ENCODE results near the gene ARHGAP26. TPM values are rescaled to one million over a fixed set of nuclear protein-coding genes. Genes with fewer than 3 reads are reported as not detected.
"Not testable (repeated sequence)": the region's sequence is repeated elsewhere in the genome, so short reads cannot be mapped to it uniquely, and the experiment has no call there.

Gene ARHGAP26
- total and polyA plus RNA-seq, 2 of the 4 experiments (the other 2 are of a cell fraction) = 0.54 to 0.56 TPM

GRCh38 chr5:143203301-143203956 lies 433.3 kb downstream of the ARHGAP26 start:
- H3K4me1 ChIP-seq (ENCODE audit: control insufficient read depth, insufficient read depth, low read length); H3K4ac ChIP-seq (ENCODE audit: low read depth, low read length); H4K91ac ChIP-seq (ENCODE audit: insufficient read depth, low read depth, low read length); DNase-seq; H3K4me3 ChIP-seq (ENCODE audit: insufficient read depth, low read depth, low read length); H3K27ac ChIP-seq (ENCODE audit: insufficient read depth, low read length); H3K79me1 ChIP-seq (ENCODE audit: low read depth in 1 of 2, low read length in 2 of 2); H4K5ac ChIP-seq (ENCODE audit: low read depth, low read length); H2AK5ac ChIP-seq (ENCODE audit: low read depth, low read length); H2BK5ac ChIP-seq (ENCODE audit: low read depth, low read length, poor library complexity, severe bottlenecking); CTCF ChIA-PET; in situ Hi-C loops (cut with MboI; ENCODE audit: low sequenced_read_pairs); H2BK15ac ChIP-seq (ENCODE audit: low read depth, low read length); H2AFZ ChIP-seq (replicated peaks; ENCODE audit: low read length, poor library complexity); H3K14ac ChIP-seq (replicated peaks; ENCODE audit: low read depth, low read length); H3K36me3 ChIP-seq (ENCODE audit: control insufficient read depth, insufficient read depth, low read length); H3K4me2 ChIP-seq (ENCODE audit: low read depth, low read length); ATAC-seq (ENCODE audit: low read depth); H3K9ac ChIP-seq (ENCODE audit: low read depth, low read length); H4K8ac ChIP-seq (ENCODE audit: low read depth in 2 of 2, low read length in 2 of 2); H2AK9ac ChIP-seq (replicated peaks; ENCODE audit: low read depth, low read length, poor library complexity); H3K18ac ChIP-seq (ENCODE audit: low read depth, low read length); H3K56ac ChIP-seq (ENCODE audit: extremely low read depth, insufficient read depth, low read length); POLR2A ChIA-PET (ENCODE audit: unreplicated experiment); H3K9me1 ChIP-seq (ENCODE audit: insufficient read depth, low read length); BruUV-seq (replicated peaks); H3K27me3 ChIP-seq (ENCODE audit: control insufficient read depth, insufficient read depth, low read length); H4K20me1 ChIP-seq (ENCODE audit: insufficient read depth, low read length); dilution Hi-C loops (cut with HindIII; ENCODE audit: low sequenced_read_pairs, unreplicated experiment); H2BK20ac ChIP-seq (ENCODE audit: low read depth, low read length); H2BK120ac ChIP-seq (ENCODE audit: low read depth, low read length); H3K9me3 ChIP-seq (ENCODE audit: control insufficient read depth, insufficient read depth, low read length); H3K23ac ChIP-seq (ENCODE audit: low read depth, low read length): not testable (repeated sequence)
- no CpG with 5 or more reads among the region's 4 CpGs for WGBS, 2 experiments (ENCODE audit: extremely low coverage in 2 of 2, insufficient read length in 1 of 2)
- intact Hi-C loops (cut with micrococcal nuclease) = loop anchor here (10.0 kb wide), 1 partner anchor 621 kb away; no protein-coding TSS in a partner anchor
